GM19193 (cell line): ENCODE results near the gene SLAMF1.

ENCODE experiments used
- POLR2A ChIP-seq: IDR thresholded peaks from 4 replicates; pipeline ENCODE4 v1.6.1; 2011; ENCODE audit not compliant: insufficient read depth, insufficient read length; ENCODE audit errors: extremely low read depth

Gene SLAMF1

DNA sequence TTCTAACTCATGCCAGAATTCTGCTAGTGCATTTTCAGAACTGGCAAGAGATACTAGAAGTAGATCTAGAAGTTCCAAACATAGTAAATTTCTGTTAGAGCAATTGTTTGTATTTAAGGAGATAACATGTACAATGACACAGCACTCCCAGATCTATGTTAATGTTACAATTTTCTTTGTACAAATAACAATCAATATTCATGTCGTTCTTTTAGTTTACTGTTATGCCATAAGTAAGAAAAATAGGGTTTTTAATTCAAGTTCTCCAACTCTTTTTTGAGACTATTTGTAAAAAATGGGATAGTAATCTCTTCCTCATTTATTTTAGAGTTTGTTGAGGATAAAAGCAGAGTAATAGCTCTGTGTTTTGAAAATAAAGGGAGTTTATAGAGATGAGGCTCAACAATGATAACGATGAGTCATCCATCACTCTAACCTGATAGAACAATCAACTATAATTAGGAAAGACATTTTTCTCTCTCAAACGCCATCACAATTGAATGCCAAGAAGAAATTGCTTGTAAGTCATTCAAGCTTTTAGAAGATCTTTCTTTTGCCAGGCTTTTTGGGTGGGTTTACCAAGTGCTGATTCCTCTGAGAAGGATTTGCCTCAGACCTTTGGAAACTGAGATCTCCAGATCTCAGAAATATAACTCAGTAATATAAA lies 68.2 kb downstream of the SLAMF1 start:
- TF ChIP-seq POLR2A, result no peak

DNA sequence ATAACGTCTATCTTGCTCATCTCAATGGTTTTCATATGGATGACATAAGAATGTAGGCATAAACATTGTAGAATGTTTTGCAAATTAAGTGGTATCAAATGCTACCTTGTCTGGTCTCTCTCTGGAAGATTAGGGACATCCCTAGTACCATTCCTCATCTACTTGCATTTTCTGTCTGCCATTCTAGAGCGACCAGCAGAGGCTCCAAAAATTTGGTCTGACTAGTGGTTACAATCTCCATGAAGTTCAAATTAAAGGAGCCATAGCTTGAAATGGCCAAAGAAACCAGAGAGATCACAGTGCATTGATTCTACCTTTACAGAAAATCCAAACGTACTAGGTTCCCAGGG lies 68.7 kb downstream of the SLAMF1 start:
- no peak for TF ChIP-seq POLR2A

DNA sequence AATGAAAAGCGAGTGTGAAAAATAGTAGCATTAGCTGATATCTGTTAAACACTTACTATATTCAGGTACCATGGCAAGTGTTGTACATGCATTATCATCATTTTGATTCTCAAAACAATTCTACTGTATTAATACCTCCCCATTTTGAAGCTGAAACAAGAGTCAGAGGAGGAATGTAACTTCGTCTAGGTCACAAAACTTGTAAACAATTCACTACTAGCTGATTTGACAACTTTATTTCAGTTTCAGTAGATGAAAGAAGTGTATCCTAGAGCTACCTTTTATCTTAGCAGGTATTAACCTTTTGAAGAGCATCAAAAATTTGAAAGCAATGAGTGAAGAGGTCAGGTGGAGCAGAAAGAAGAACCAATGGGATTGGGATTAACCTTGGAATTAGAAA lies 69.2 kb downstream of the SLAMF1 start:
- TF ChIP-seq POLR2A, result no peak

DNA sequence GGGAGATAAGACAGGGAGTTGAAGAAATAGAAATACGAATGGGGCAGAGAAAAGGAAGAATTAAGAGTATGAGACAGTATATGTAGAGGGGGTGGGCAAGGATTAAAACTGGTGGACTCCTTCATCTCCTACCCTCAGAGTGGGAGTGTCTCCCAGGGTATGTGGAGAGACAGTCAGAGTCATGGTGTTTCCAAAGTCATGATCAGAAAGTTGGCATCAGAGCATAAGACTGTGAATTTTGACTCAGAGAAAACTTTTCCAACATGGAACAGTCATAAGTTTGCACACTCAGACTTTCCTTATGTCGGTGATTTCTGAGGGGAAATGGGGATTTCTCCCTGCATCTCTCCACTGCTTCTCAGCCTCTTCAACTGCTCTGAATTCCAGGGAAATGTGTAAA lies 70.0 kb downstream of the SLAMF1 start:
- no peak for TF ChIP-seq POLR2A

DNA sequence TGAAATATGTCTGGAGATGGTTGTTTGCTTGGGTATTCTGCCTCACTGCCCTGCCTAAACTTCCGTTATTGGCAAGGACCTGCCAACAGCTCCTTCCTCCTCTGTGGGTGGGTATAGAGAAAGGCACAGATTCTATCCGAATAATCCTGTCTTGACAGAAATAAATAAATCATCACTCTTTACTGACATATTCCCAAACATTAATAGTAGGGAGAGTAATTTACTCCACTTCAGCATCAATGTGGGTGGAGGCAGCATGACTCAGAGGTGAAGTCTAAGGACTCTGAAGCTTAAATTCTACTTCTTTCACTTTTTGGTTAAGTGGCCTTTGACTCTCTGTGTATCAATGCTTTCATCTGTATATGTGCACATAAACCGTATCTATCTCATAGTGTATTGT lies 70.5 kb downstream of the SLAMF1 start:
- no peak for TF ChIP-seq POLR2A

DNA sequence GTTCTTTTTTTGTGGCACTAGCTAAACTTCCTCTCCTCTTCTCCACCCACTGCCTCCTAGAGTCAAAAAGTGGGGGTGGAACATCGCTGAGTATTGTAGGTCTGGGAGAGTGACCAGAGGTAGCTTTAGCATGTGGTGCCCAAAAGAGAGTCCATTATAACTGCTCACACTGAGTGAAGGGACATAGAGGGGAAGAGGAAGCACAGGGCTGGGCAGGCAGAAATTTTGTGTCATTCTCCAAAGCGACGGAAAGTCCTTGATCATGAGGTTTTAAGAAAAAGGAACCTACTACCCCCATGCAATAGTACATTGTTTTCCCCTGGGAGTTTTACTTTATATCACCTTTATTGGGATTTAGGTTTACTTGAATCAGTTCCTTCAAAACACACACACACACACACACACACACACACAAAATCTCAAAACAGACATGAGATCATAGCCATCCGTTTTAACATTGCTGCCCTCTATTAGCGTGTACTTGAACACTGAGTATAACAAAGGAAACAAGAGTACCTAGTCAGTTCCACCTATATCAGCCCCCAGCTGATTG lies 71.7 kb downstream of the SLAMF1 start:
- peak; percentile 22 for TF ChIP-seq POLR2A

DNA sequence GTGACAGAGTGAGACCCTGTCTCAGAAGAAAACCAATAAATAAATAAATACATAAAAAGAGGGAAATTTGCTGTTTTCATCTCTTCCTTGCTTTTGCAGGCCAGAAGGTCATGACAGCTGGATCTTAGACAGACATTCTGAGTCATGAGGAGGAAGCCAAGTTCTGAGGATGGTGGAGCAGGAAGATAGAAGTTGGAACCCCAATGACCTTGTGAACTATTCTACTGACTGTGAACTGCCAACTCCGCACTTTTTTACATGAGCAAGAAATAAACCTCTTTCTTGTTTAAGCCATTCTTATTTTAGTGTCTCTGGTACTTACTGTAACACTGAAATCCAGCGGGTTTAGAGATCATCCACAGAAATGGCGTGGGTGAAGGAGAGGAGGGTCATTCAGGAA lies 76.0 kb downstream of the SLAMF1 start:
- no peak for TF ChIP-seq POLR2A

DNA sequence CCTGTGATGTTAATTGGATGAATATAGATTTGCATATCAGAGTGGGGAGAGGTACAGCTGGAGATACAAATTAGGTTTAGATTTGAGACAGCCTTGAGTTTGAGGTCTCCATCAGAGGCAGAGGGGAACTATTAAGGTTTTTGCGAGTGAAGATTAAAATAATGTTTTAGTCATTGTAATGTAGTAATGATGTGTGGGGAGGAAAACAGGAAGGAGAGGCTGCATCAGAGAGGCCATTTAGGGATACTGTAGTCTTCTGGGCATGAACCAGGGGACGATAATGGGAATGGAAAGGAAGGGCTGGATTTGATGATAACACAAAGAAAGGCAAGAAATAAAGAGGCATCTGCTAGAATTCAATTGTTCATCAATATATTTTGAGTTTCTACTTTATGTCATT lies 77.0 kb downstream of the SLAMF1 start:
- no peak for TF ChIP-seq POLR2A

DNA sequence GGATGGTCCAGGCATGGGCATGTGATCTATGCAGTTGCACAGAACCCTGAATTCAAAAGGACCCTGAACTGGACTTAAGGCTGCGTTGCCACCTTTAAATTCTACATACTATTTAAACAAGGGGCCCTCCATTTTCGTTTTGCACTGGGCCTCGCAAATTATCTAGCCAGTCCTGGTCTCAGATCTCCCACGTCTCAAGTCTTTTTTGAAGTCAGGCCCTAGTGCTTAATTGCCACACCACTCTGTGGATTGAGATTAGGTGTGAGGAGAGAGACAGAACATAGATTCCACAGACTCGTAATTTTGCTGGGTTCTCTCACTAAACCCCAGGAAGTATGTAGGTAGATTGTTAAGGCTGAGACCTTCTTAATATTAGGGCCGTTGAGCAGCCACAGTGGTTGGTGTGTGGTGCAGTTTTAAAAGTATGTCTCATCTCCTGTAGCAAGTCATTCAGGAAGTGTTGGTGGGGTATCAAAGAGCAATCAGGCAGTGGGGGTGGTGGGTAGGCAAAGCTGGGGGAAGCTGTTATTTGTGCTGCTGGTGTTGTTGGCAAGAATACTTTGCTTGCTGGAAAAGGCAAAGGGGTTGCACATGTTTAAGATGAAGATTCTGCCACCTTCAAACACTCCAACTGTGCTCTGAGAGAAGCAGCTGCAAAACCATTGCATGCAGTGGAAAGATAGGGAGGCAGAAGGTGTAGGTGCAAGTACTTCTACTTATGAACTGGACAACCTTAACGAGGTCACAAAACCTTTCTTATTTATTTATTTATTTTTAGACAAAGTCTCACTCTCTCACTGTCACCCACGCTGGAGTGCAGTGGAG lies 78.8 kb downstream of the SLAMF1 start:
- no peak for TF ChIP-seq POLR2A

DNA sequence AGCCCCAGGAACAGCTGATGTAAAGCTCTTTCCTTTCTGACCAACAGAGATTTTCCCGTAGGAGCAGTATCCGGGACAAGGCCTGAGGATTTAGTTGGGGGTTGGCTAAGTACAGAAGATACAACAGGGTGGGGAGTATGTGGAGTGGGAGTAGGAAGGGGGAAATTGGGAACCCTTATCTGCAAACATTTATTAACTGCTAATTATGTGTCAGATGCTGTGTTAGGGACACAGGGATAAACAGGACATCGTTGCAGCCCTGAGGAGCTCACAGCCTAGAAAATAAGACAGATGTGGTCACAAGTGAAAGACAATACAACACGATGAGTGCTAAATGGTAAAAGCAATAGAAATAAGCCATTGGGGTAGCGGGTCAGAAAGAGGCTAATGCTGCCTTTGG lies 79.5 kb downstream of the SLAMF1 start:
- no peak for TF ChIP-seq POLR2A

DNA sequence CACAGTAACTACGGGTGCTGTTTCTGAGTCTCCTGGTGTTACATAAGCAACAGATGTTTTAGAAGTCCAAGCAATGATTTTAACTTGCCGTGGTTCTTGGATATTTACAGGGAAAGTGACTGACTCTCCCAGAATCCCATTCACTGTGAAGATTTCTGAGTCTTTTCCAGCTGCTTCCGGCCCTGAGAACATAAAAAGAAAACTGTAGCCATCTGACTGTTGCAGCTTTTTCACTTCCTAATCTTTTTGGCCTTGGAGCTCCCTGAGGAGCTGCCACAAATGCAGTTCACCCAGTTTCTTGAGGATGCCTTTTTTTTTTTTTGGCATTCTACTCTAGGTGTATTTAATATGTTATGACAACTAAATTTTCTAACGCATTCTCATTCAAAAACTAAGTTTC lies 81.3 kb downstream of the SLAMF1 start:
- no peak for TF ChIP-seq POLR2A

DNA sequence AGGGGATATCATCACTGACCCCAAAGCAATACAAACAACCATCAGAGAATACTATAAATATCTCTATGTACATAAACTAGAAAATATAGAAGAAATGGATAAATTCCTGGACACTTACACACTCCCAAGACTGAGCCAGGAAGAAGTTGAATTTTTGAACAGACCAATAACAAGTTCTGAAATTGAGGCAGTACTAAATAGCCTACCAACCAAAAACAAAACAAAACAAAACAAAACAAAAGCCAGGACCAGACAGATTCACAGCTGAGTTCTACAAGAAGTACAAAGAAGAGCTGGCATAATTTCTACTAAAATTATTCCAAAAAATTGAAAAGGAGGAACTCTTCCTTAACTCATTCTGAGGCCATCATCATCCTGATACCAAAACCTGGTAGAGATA lies 86.0 kb downstream of the SLAMF1 start:
- TF ChIP-seq POLR2A, result no peak

DNA sequence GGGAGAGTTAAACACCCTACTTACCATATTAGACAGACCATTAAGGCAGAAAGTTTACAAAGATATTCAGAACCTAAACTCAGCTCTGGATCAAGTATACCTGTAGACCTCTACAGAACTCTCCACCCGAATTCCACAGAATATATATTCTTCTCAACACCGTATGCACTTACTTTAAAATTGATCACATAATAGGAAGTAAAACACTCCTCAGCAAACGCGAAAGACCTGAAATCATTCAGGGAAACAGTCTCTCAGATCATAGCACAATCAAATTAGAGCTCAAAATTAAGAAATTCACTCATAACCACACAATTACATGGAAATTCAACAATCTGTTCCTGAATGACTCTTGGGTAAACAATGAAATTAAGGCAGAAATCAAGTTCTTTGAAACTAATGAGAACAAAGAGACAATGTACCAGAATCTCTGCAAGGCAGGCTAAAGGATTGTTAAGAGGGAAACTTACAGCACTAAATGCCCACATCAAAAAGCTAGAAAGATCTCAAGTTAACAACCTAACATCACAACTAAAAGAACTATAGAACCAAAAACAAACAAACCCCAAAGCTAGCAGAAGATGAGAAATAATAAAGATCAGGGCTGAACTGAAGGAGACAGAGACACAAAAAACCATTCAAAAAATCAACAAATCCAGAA lies 86.7 kb downstream of the SLAMF1 start:
- TF ChIP-seq POLR2A, result no peak

DNA sequence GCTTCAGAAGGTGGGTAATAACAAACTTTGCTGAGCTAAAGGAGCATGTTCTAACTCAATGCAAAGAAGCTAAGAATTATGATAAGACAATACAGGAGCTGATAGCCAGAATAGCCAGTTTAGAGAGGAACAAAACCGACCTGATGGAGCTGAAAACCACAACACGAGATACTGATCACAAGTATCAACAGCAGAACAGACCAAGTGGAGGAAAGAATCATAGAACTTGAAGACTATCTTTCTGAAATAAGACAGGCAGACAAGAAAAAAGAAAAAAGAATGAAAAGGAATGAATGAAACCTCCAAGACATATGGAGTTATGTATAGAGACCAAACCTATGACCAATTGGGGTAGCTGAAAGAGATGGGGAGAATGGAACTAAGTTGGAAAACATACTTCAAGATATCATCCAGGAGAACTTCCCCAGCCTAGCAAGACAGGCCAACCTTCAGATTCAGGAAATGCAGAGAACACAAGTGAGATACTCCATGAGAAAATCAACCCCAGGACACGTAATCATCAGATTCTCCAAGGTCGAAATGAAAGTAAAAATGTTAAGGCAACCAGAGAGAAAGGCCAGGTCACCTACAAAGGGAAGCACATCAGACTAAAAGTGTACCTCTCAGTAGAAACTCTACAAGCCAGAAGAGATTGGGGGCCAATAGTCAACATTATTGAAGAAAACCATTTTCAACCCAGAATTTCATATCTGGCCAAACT lies 88.0 kb downstream of the SLAMF1 start:
- TF ChIP-seq POLR2A, result no peak
